SK-N-SH treated with all-trans-retinoic acid at 6 μM for 48 hours (cell line): ENCODE measurements around the gene CLHC1.

Source experiments
- ATAC-seq: fragments of 200-7000 bp; cut with Tn5 transposase; 3 replicates; pipeline ENCODE4 v1.9.1; 2020; ENCODE audit warnings: mild to moderate bottlenecking, moderate library complexity
- ARNTL ChIP-seq: fragments of 450-650 bp; formaldehyde crosslinking; IDR thresholded peaks from 2 replicates; pipeline ENCODE4 v1.5.0; 2020; ENCODE audit warnings: low read depth, mild to moderate bottlenecking, moderate library complexity, borderline replicate concordance
- BACH2 ChIP-seq: fragments of 250-450 bp; sonication (Bioruptor Pico); IDR thresholded peaks from 2 replicates; pipeline ENCODE4 v1.9.0; 2021; ENCODE audit warnings: mild to moderate bottlenecking, borderline replicate concordance
- CSDC2 ChIP-seq: fragments of 250-450 bp; sonication (Bioruptor Pico); IDR thresholded peaks from 2 replicates; pipeline ENCODE4 v1.5.0; 2020; ENCODE audit warnings: mild to moderate bottlenecking, moderate library complexity
- ESRRG ChIP-seq: fragments of 250-450 bp; sonication (Bioruptor Pico); IDR thresholded peaks from 2 replicates; pipeline ENCODE4 v1.6.1; 2021; ENCODE audit warnings: mild to moderate bottlenecking
- GLIS3 ChIP-seq: fragments of 250-450 bp; sonication (Bioruptor Pico); IDR thresholded peaks from 2 replicates; pipeline ENCODE4 v1.5.0; 2020; ENCODE audit warnings: mild to moderate bottlenecking, moderate library complexity
- ISL1 ChIP-seq: fragments of 250-450 bp; sonication (Bioruptor Pico); IDR thresholded peaks from 2 replicates; pipeline ENCODE4 v2.1.2; 2022; ENCODE audit warnings: mild to moderate bottlenecking, moderate library complexity
- OSR1 ChIP-seq: fragments of 250-450 bp; sonication (Bioruptor Pico); IDR thresholded peaks from 2 replicates; pipeline ENCODE4 v1.8.0; 2022; ENCODE audit warnings: moderate library complexity, mild to moderate bottlenecking, inconsistent platforms
- PPARA ChIP-seq: fragments of 250-450 bp; sonication (Bioruptor Pico); IDR thresholded peaks from 2 replicates; pipeline ENCODE4 v1.5.0; 2020; ENCODE audit warnings: mild to moderate bottlenecking, borderline replicate concordance
- SNAI2 ChIP-seq: fragments of 250-450 bp; sonication (Bioruptor Pico); IDR thresholded peaks from 2 replicates; pipeline ENCODE4 v1.5.0; 2020; ENCODE audit warnings: mild to moderate bottlenecking, moderate library complexity
- TCF4 ChIP-seq: fragments of 250-450 bp; sonication (Bioruptor Pico); IDR thresholded peaks from 2 replicates; pipeline ENCODE4 v1.8.0; 2021; ENCODE audit warnings: mild to moderate bottlenecking, moderate library complexity, borderline replicate concordance
- TOX ChIP-seq: fragments of 250-450 bp; sonication (Bioruptor Pico); IDR thresholded peaks from 2 replicates; pipeline ENCODE4 v1.8.0; 2021; ENCODE audit warnings: mild to moderate bottlenecking, moderate library complexity, borderline replicate concordance
- ZC3H10 ChIP-seq: fragments of 250-450 bp; sonication (Bioruptor Pico); IDR thresholded peaks from 2 replicates; pipeline ENCODE4 v1.5.1; 2021; ENCODE audit warnings: mild to moderate bottlenecking, moderate library complexity
- ZFP30 ChIP-seq: fragments of 450-650 bp; formaldehyde crosslinking; IDR thresholded peaks from 2 replicates; pipeline ENCODE4 v1.5.0; 2022; ENCODE audit warnings: mild to moderate bottlenecking, moderate library complexity
- ZNF565 ChIP-seq: fragments of 450-650 bp; formaldehyde crosslinking; conservative IDR thresholded peaks from 2 replicates; pipeline ENCODE4 v1.5.0; 2020; ENCODE audit warnings: low read depth, mild to moderate bottlenecking, moderate library complexity
- ZNF70 ChIP-seq: fragments of 450-650 bp; formaldehyde crosslinking; IDR thresholded peaks from 2 replicates; pipeline ENCODE4 v1.5.0; 2020; ENCODE audit warnings: mild to moderate bottlenecking, moderate library complexity
- ZNF8 ChIP-seq: fragments of 450-650 bp; formaldehyde crosslinking; IDR thresholded peaks from 2 replicates; pipeline ENCODE4 v1.5.0; 2020; ENCODE audit warnings: mild to moderate bottlenecking, moderate library complexity
- TF ChIP-seq, protein P1 (sequence below): fragments of 250-450 bp; sonication (Bioruptor Pico); IDR thresholded peaks from 2 replicates; pipeline ENCODE4 v1.8.0; 2020; ENCODE audit warnings: mild to moderate bottlenecking, moderate library complexity, borderline replicate concordance
- TF ChIP-seq, protein P2 (sequence below): fragments of 250-450 bp; sonication (Bioruptor Pico); IDR thresholded peaks from 2 replicates; pipeline ENCODE4 v1.5.1; 2020; ENCODE audit warnings: low read depth, mild to moderate bottlenecking, moderate library complexity
- TF ChIP-seq, protein P3 (sequence below): fragments of 250-450 bp; sonication (Bioruptor Pico); IDR thresholded peaks from 2 replicates; pipeline ENCODE4 v1.8.0; 2021; ENCODE audit warnings: low read depth, mild to moderate bottlenecking, moderate library complexity, borderline replicate concordance
- TF ChIP-seq, protein P4 (sequence below): fragments of 250-450 bp; sonication (Bioruptor Pico); IDR thresholded peaks from 2 replicates; pipeline ENCODE4 v1.5.0; 2020; ENCODE audit warnings: mild to moderate bottlenecking, moderate library complexity

Gene CLHC1

DNA sequence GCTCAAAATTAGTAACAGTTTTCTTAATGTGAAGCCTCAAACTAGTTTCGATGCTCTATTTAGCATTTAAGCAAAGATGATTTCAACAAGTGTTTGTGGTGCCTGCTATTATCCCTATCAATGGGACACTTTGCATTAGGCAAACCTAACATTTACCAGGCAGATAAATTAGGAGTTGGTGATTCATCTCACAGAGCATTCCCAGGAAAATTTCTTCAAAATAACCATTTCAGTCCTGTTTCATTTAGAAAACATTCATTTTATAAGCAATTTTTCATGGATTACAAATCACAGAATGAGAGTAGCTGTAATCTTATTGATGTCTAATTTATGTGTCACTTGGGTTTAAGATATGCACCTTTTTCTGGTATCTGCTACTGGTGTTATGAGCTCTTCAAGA lies 62.7 kb downstream of the CLHC1 start:
- ATAC-seq, result no peak
- peak; percentile 37; the same call in 1 of the 2 replicates for TF ChIP-seq ISL1
- no peak for TF ChIP-seq ZNF70 (CRISPR knock-in tag)
- TF ChIP-seq, all 23 proteins: peak for 1

DNA sequence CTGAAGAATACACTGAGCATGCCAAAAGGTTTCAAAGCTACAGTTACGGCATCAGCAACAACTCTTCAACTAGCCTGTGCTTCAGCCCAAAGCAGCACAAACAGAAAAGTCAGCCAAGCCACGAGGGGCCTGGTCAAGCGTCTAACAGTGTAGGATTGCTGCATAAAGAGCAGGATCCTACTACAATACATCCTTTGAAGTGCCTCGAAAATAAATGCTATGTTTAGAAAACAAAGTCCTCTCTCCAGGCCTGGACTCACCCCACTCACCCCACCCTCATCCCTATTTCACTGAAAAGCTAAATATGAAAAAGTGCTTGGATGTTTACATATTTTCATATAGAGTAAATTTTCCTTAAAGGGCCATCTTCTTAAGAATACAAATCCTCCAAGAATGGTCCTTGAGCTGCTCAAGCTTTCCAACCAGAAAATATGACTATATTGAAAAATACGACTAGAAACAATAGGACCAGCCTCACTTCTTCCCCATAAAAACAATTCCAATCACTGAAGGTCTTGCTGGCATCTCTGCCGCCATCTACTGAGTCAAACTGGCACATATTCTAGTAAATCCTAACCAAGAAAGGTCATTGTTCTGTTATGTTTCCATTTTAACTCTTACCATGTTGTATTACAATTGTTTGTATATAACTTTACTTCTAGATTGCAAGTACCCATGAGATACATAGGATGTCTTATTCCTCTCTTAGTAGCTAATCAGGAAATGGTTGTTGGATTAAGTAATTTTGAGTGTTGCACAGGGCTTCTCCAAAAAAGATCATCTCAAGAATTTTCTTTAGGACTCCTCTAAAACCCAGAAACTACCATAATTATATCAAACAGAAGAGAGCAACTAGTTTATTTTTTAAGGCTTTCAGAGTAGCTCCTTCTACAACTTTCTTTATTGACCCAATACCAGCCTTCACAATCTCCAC lies 63.6 kb downstream of the CLHC1 start:
- TF ChIP-seq ARNTL (CRISPR knock-in tag) (no peak), OSR1 (CRISPR knock-in tag) (no peak), ZNF8 (CRISPR knock-in tag) (no peak), PPARA (CRISPR knock-in tag) (no peak), GLIS3 (no peak)
- peak; percentile 79 for ATAC-seq

DNA sequence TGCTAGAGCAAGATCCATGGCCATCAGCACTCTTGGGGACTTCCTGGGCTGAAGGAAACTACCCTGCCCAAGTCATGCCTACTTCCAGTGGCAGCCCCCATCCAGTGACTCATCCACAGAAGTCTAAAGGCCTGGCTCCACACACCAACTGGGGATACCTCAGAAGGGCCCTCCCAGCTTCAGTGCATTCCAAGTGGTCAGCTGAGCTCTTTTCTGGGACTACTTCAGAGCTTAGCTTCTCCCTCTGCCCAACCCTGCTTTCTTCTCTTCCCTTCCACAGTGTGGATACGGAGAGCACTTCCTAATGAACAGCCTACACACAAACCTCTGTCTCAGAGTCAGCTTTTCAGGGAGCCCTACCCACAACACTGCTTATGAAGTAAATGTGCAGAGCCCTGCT lies 66.5 kb downstream of the CLHC1 start:
- TF ChIP-seq ARNTL (CRISPR knock-in tag) (no peak), ZNF8 (CRISPR knock-in tag) (no peak), SNAI2 (CRISPR knock-in tag) (no peak), ZC3H10 (CRISPR knock-in tag) (no peak), ESRRG (CRISPR knock-in tag) (no peak), TOX (CRISPR knock-in tag) (no peak), ZNF70 (CRISPR knock-in tag) (no peak), BACH2 (no peak)
- TF ChIP-seq, protein P1, sequence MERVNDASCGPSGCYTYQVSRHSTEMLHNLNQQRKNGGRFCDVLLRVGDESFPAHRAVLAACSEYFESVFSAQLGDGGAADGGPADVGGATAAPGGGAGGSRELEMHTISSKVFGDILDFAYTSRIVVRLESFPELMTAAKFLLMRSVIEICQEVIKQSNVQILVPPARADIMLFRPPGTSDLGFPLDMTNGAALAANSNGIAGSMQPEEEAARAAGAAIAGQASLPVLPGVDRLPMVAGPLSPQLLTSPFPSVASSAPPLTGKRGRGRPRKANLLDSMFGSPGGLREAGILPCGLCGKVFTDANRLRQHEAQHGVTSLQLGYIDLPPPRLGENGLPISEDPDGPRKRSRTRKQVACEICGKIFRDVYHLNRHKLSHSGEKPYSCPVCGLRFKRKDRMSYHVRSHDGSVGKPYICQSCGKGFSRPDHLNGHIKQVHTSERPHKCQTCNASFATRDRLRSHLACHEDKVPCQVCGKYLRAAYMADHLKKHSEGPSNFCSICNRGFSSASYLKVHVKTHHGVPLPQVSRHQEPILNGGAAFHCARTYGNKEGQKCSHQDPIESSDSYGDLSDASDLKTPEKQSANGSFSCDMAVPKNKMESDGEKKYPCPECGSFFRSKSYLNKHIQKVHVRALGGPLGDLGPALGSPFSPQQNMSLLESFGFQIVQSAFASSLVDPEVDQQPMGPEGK, result no peak
- TF ChIP-seq, protein P2, sequence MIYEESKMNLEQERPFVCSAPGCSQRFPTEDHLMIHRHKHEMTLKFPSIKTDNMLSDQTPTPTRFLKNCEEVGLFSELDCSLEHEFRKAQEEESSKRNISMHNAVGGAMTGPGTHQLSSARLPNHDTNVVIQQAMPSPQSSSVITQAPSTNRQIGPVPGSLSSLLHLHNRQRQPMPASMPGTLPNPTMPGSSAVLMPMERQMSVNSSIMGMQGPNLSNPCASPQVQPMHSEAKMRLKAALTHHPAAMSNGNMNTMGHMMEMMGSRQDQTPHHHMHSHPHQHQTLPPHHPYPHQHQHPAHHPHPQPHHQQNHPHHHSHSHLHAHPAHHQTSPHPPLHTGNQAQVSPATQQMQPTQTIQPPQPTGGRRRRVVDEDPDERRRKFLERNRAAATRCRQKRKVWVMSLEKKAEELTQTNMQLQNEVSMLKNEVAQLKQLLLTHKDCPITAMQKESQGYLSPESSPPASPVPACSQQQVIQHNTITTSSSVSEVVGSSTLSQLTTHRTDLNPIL, result no peak
- TF ChIP-seq, protein P3, sequence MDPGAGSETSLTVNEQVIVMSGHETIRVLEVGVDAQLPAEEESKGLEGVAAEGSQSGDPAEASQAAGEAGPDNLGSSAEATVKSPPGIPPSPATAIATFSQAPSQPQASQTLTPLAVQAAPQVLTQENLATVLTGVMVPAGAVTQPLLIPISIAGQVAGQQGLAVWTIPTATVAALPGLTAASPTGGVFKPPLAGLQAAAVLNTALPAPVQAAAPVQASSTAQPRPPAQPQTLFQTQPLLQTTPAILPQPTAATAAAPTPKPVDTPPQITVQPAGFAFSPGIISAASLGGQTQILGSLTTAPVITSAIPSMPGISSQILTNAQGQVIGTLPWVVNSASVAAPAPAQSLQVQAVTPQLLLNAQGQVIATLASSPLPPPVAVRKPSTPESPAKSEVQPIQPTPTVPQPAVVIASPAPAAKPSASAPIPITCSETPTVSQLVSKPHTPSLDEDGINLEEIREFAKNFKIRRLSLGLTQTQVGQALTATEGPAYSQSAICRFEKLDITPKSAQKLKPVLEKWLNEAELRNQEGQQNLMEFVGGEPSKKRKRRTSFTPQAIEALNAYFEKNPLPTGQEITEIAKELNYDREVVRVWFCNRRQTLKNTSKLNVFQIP, result no peak
- TF ChIP-seq, protein P4, sequence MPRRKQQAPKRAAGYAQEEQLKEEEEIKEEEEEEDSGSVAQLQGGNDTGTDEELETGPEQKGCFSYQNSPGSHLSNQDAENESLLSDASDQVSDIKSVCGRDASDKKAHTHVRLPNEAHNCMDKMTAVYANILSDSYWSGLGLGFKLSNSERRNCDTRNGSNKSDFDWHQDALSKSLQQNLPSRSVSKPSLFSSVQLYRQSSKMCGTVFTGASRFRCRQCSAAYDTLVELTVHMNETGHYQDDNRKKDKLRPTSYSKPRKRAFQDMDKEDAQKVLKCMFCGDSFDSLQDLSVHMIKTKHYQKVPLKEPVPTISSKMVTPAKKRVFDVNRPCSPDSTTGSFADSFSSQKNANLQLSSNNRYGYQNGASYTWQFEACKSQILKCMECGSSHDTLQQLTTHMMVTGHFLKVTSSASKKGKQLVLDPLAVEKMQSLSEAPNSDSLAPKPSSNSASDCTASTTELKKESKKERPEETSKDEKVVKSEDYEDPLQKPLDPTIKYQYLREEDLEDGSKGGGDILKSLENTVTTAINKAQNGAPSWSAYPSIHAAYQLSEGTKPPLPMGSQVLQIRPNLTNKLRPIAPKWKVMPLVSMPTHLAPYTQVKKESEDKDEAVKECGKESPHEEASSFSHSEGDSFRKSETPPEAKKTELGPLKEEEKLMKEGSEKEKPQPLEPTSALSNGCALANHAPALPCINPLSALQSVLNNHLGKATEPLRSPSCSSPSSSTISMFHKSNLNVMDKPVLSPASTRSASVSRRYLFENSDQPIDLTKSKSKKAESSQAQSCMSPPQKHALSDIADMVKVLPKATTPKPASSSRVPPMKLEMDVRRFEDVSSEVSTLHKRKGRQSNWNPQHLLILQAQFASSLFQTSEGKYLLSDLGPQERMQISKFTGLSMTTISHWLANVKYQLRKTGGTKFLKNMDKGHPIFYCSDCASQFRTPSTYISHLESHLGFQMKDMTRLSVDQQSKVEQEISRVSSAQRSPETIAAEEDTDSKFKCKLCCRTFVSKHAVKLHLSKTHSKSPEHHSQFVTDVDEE, result no peak
- ATAC-seq, result peak; percentile 51

DNA sequence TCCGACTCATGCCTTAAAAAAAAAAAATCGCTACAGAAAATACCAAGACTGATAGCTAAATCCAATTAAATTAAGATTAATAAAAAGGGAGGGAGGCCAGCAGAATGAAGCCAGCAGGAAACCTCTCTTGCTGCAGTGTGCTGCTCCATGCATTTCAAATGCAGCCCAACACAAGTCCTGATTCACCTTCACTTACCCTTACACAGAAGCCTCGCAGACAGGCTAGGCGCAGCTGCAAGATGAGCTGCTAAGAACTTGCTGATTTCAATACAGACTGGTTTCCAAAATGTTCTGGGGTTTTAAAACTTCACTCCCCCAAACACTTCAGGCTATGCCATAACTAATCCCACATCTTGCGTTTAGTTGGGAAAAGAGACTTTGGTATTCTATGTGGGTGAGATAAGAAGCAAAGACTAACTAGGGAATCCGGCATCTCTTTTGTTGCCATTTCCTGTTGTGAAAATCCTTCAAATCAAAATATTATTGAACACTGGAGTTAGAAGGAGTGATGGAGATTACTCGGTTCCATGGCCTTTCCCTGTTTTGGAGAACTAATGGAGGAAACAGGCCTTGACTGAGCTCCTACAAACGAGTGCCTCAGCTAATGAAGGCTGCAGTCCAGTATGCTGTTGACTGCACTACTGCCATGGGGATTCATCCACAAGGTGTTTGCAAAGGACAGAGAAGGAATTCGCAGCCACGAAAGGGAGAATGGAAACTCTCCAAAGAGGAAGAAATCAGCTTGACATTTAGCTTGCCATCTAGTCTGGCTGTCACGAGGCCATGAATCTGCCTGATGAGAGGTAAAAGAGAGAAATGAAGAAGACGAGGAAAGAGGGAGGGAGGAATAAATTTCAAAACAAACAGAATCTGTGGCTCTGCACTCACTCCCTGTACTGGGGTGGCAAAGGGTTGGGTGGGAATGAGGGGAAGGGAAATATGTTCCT lies 67.3 kb downstream of the CLHC1 start:
- no peak for ATAC-seq
- TF ChIP-seq ZNF8 (CRISPR knock-in tag), result no peak
- no peak for TF ChIP-seq BACH2

DNA sequence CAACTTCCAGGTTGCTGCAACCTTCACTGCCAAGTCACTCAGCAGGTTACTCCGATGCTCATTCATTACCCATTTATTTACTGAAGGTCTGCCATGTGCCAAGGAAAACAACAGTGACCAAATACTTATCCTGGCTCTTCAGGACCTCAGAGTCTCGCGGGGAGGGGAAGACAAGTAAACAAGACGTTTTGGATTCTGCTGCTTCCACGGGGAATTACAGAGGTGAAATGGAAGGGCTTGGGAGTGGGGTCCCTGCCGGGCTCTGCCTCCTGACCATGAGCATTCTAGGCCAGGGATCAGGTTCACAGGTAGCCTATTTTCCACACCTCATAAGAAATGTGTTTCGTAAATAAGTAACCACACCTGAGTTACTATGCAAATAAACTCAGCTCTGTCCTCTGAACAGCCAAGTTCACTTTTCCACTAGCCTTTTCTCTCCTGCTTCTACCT lies 68.1 kb downstream of the CLHC1 start:
- no peak for ATAC-seq
- TF ChIP-seq TCF4 (CRISPR knock-in tag), result no peak
- TF ChIP-seq, protein P3, result no peak
- TF ChIP-seq ESRRG (CRISPR knock-in tag), result no peak
- no peak for TF ChIP-seq ZNF8 (CRISPR knock-in tag)
- TF ChIP-seq, protein P2, result no peak
- no peak for TF ChIP-seq GLIS3
- no peak for TF ChIP-seq TOX (CRISPR knock-in tag)
- TF ChIP-seq ZNF70 (CRISPR knock-in tag), result no peak
- TF ChIP-seq ARNTL (CRISPR knock-in tag), result no peak
- TF ChIP-seq PPARA (CRISPR knock-in tag), result no peak
- TF ChIP-seq ZC3H10 (CRISPR knock-in tag), result no peak
- TF ChIP-seq ZFP30, result no peak
- TF ChIP-seq BACH2, result no peak
- no peak for TF ChIP-seq ISL1
- TF ChIP-seq CSDC2 (CRISPR knock-in tag), result no peak
- TF ChIP-seq ZNF565 (CRISPR knock-in tag), result no peak
- no peak for TF ChIP-seq OSR1 (CRISPR knock-in tag)
